Transverse colon (tissue), 4 donors: ENCODE measurements around the gene ALG6.

Source experiments
- CTCF ChIP-seq, 5 experiments: fragments of 200-600 bp in 3 of 5; fragments of 450-650 bp in 2 of 5; sonication (generic) in 3 of 5; IDR thresholded peaks; 1 replicate in 2 of 5; 2 replicates in 3 of 5; pipeline ENCODE4 v1.5.1; 2016 to 2017; ENCODE audit warnings: antibody characterized with exemption in 5 of 5, inconsistent platforms in 3 of 5, mild to moderate bottlenecking in 2 of 5, moderate library complexity in 1 of 5
- POLR2A ChIP-seq: fragments of 450-650 bp; IDR thresholded peaks from one replicate; pipeline ENCODE4 v1.6.1; 2016; ENCODE audit warnings: antibody characterized with exemption, mild to moderate bottlenecking, moderate library complexity
- POLR2AphosphoS5 ChIP-seq, 3 donors: sonication (generic); formaldehyde crosslinking; IDR thresholded peaks; one replicate each; pipeline ENCODE4 v1.6.1; 2016; ENCODE audit warnings: antibody characterized with exemption in 3 of 3

DNA sequence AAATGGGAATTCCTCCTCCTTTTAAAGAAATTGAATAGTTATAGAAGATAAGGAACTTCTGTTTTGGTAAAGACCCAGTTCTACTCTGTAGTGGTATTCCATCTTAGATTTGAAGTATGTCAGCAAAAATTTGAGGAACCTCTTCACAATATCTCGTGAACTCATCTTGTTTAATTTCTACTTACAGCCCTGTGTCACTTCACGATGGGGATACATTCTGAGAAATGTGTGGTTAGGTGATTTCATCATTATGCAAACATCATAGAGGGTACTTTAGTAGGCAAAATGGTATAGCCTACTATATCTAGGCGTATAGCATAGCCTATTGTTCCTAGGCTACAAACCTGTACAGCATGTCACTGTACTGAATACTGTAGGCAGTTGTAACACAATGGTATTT, 36.0 kb downstream of the ALG6 start:
- no peak for TF ChIP-seq CTCF (IDR thresholded peaks at IDR 0.05)
- TF ChIP-seq POLR2A, result no peak
- no peak for TF ChIP-seq POLR2AphosphoS5 (IDR thresholded peaks at IDR 0.05)
